ENCODE results near the gene REC8. TPM values are rescaled to one million over a fixed set of nuclear protein-coding genes. Genes with fewer than 3 reads are reported as not detected.

Gene REC8
- total and polyA plus RNA-seq, 2 of the 13 experiments (the other 11 are each of a cell fraction or from before 2014, with no cell fraction given), result 3.4 to 14.7 TPM

- TF ChIP-seq ZNF318 (CRISPR knock-in tag; IDR thresholded peaks at IDR 0.05) (0 out of 2 replicates have a peak, but pooled peaks have one; percentile 36), ZBTB2 (CRISPR knock-in tag; IDR thresholded peaks at IDR 0.05; ENCODE audit: low read depth) (no peak), TAF1 (CRISPR knock-in tag; IDR thresholded peaks at IDR 0.05) (no peak), THAP9 (CRISPR knock-in tag; IDR thresholded peaks at IDR 0.05; ENCODE audit: borderline replicate concordance) (no peak), BCL3 (CRISPR knock-in tag; IDR thresholded peaks at IDR 0.05) (no peak), AFF4 (CRISPR knock-in tag; IDR thresholded peaks at IDR 0.05) (no peak), GTF3A (CRISPR knock-in tag; conservative IDR thresholded peaks at IDR 0.05) (0 out of 2 replicates have a peak, but pooled peaks have one; percentile 45)
These were observed 9.6 kb downstream of the REC8 start (continued) for GRCh38 chr14:24181371-24182077.

All from HepG2 (cell line).